Fibroblast of lung (primary cell): Measurements from ENCODE around the gene DNAJC19.

Experiments
- EZH2 ChIP-seq: IDR thresholded peaks from 2 replicates; pipeline ENCODE4 v1.5.1; 2012; ENCODE audit warnings: low read length, control low read depth, mild to moderate bottlenecking; ENCODE audit errors: missing control alignments
- TF ChIP-seq, protein P1 (sequence below), 2 donors: IDR thresholded peaks in 1 of 2; conservative IDR thresholded peaks in 1 of 2; 1 replicate in 1 of 2; 2 replicates in 1 of 2; pipeline ENCODE4 v1.5.1; 2011 to 2012; ENCODE audit warnings: low read length in 2 of 2, control low read depth in 1 of 2, inconsistent platforms in 1 of 2, low read depth in 1 of 2, mild to moderate bottlenecking in 1 of 2

DNA sequence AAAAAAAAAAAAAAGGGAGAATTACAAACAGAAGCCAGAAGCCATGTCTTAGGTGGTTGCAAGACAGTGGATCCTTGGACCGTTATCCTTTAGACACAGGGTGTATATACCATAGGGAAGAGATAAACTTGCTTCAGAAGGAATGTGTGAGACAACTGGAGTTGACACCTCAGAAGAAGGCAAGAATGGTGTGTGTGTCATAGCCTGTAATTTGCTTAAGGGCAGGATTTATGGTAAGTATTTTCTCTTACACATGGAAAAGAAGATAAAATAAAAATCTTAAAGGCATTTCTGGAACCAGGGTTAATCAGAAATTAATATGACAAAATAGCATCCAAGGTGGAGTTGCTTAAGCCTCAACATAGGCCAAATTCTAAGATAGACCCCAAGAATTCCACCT lies 19.3 kb upstream of the DNAJC19 start:
- TF ChIP-seq, protein P1, sequence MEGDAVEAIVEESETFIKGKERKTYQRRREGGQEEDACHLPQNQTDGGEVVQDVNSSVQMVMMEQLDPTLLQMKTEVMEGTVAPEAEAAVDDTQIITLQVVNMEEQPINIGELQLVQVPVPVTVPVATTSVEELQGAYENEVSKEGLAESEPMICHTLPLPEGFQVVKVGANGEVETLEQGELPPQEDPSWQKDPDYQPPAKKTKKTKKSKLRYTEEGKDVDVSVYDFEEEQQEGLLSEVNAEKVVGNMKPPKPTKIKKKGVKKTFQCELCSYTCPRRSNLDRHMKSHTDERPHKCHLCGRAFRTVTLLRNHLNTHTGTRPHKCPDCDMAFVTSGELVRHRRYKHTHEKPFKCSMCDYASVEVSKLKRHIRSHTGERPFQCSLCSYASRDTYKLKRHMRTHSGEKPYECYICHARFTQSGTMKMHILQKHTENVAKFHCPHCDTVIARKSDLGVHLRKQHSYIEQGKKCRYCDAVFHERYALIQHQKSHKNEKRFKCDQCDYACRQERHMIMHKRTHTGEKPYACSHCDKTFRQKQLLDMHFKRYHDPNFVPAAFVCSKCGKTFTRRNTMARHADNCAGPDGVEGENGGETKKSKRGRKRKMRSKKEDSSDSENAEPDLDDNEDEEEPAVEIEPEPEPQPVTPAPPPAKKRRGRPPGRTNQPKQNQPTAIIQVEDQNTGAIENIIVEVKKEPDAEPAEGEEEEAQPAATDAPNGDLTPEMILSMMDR (conservative IDR thresholded peaks at IDR 0.05 in 1 of 2, IDR thresholded peaks at IDR 0.05 in 1 of 2; ENCODE audit: low read depth in 1 of 2, low read length in 2 of 2) = no peak
- TF ChIP-seq EZH2 = no peak
